GM23338 (cell line): ENCODE results near the gene IZUMO1. TPM values are rescaled to one million over a fixed set of nuclear protein-coding genes. Genes with fewer than 3 reads are reported as not detected.
A peak's percentile ranks its signal among the peaks of the same experiment; 100 is the strongest.

Experiments used
- ATAC-seq: fragments of 200-7000 bp; cut with Tn5 transposase; 3 replicates; pipeline ENCODE4 v1.9.1; 2020
- DNase-seq: peaks from one replicate; pipeline ENCODE4 v3.0.0-alpha.2; 2015; ENCODE audit warnings: low spot score
- H2AFZ ChIP-seq: fragments of 200-600 bp; sonication (generic); 2 replicates; pipeline ENCODE4 v1.8.0; 2016; ENCODE audit warnings: antibody characterized with exemption, mild to moderate bottlenecking, moderate library complexity
- H3F3A ChIP-seq: fragments of 200-600 bp; sonication (generic); replicated peaks from 2 replicates; pipeline ENCODE4 v1.8.0; 2017; ENCODE audit warnings: antibody characterized with exemption, mixed run types, low read depth
- H3K27ac ChIP-seq: fragments of 200-600 bp; sonication (generic); 2 replicates; pipeline ENCODE4 v1.6.1; 2016; ENCODE audit warnings: low read depth
- H3K27me3 ChIP-seq: fragments of 200-600 bp; sonication (generic); 2 replicates; pipeline ENCODE4 v1.8.0; 2016; ENCODE audit warnings: mild to moderate bottlenecking, mixed run types, moderate library complexity; ENCODE audit not compliant: insufficient read depth
- H3K36me3 ChIP-seq: fragments of 200-600 bp; sonication (generic); 2 replicates; pipeline ENCODE4 v1.8.0; 2016; ENCODE audit warnings: mild to moderate bottlenecking; ENCODE audit not compliant: insufficient read depth
- H3K4me1 ChIP-seq: fragments of 200-600 bp; sonication (generic); 2 replicates; pipeline ENCODE4 v1.8.0; 2016; ENCODE audit warnings: mild to moderate bottlenecking, moderate library complexity; ENCODE audit not compliant: insufficient read depth
- H3K4me2 ChIP-seq: fragments of 200-600 bp; sonication (generic); 2 replicates; pipeline ENCODE4 v1.7.1; 2017; ENCODE audit warnings: mixed run types
- H3K4me3 ChIP-seq: fragments of 200-600 bp; sonication (generic); 2 replicates; pipeline ENCODE4 v1.6.1; 2016; ENCODE audit warnings: mixed run types
- H3K79me2 ChIP-seq: fragments of 200-600 bp; sonication (generic); replicated peaks from 2 replicates; pipeline ENCODE4 v1.8.0; 2017; ENCODE audit warnings: mild to moderate bottlenecking; ENCODE audit not compliant: insufficient read depth
- H3K9me2 ChIP-seq: fragments of 200-600 bp; sonication (generic); 2 replicates; pipeline ENCODE4 v1.8.0; 2017; ENCODE audit not compliant: insufficient read depth
- H4K20me1 ChIP-seq: fragments of 200-600 bp; sonication (generic); replicated peaks from 2 replicates; pipeline ENCODE4 v1.8.0; 2017; ENCODE audit warnings: mild to moderate bottlenecking; ENCODE audit not compliant: insufficient read depth
- H3K27ac Mint-ChIP-seq: 2 replicates; pipeline ENCODE4 v1.8.0; 2020; ENCODE audit warnings: inconsistent platforms, mild to moderate bottlenecking, moderate library complexity, mixed read lengths
- H3K27me3 Mint-ChIP-seq: 3 replicates; pipeline ENCODE4 v1.8.0; 2022; ENCODE audit warnings: low read depth, mild to moderate bottlenecking, moderate library complexity, mixed read lengths, inconsistent platforms; ENCODE audit not compliant: insufficient read depth, poor library complexity
- H3K36me3 Mint-ChIP-seq: 3 replicates; pipeline ENCODE4 v1.8.0; 2021; ENCODE audit warnings: low read depth, mild to moderate bottlenecking, inconsistent platforms, moderate library complexity, mixed read lengths
- H3K4me1 Mint-ChIP-seq: 3 replicates; pipeline ENCODE4 v1.8.0; 2020; ENCODE audit warnings: mild to moderate bottlenecking, inconsistent platforms, mixed read lengths
- H3K4me3 Mint-ChIP-seq: 3 replicates; pipeline ENCODE4 v1.8.0; 2021; ENCODE audit warnings: moderate library complexity, mild to moderate bottlenecking, inconsistent platforms, mixed read lengths
- H3K9me3 Mint-ChIP-seq: 3 replicates; pipeline ENCODE4 v1.8.0; 2020; ENCODE audit warnings: moderate library complexity, mild to moderate bottlenecking, inconsistent platforms, mixed read lengths
- ETS1 ChIP-seq: IDR thresholded peaks from 2 replicates; pipeline ENCODE4 v1.6.1; 2016; ENCODE audit warnings: antibody characterized with exemption
- JUNB ChIP-seq: IDR thresholded peaks from one replicate; pipeline ENCODE4 v1.6.1; 2016; ENCODE audit warnings: antibody characterized with exemption; ENCODE audit not compliant: unreplicated experiment
- POLR2AphosphoS5 ChIP-seq: IDR thresholded peaks from 2 replicates; pipeline ENCODE4 v1.6.1; 2016; ENCODE audit warnings: antibody characterized with exemption, low read depth
- STAT1 ChIP-seq: IDR thresholded peaks from one replicate; pipeline ENCODE4 v1.6.1; 2016; ENCODE audit warnings: antibody characterized with exemption; ENCODE audit not compliant: unreplicated experiment
- ZNF114 ChIP-seq: fragments of 250-450 bp; sonication (Bioruptor Pico); IDR thresholded peaks from 2 replicates; pipeline ENCODE4 v1.5.0; 2020; ENCODE audit warnings: mild to moderate bottlenecking, moderate library complexity
- ZNF331 ChIP-seq: fragments of 250-450 bp; sonication (Bioruptor Pico); IDR thresholded peaks from 2 replicates; pipeline ENCODE4 v1.5.0; 2020; ENCODE audit warnings: low read depth, mild to moderate bottlenecking, moderate library complexity
- polyA plus RNA-seq: library from polyadenylated mRNA; unstranded; fragments of >200 nt; fragmentation: Nextera tagmentation; extraction: Ambion mirVana; gene quantifications from 2 replicates; pipeline ENCODE4 v1.2.1, GENCODE V29; 2016
- total RNA-seq: library from RNA; depleted of rRNA; stranded (reverse); fragments of >200 nt; shearing (Covaris generic); gene quantifications from 2 replicates; pipeline ENCODE4 v1.2.3, GENCODE V29; 2014
- TF ChIP-seq, protein P1 (sequence below), 2 experiments: fragments of 200-600 bp in 1 of 2; sonication (generic) in 1 of 2; conservative IDR thresholded peaks; 2 replicates each; pipeline versions ENCODE4 v1.5.1 to v1.6.1; 2016 to 2017; ENCODE audit warnings: antibody characterized with exemption in 2 of 2, low read depth in 2 of 2, mild to moderate bottlenecking in 2 of 2, moderate library complexity in 1 of 2
- TF ChIP-seq, protein P2 (sequence below): fragments of 250-450 bp; sonication (Bioruptor Pico); IDR thresholded peaks from 2 replicates; pipeline ENCODE4 v1.5.0; 2020; ENCODE audit warnings: mild to moderate bottlenecking, moderate library complexity

The IZUMO1 gene
- total and polyA plus RNA-seq, 2 experiments from 2014 or later: 1.2 to 3.5 TPM

DNA sequence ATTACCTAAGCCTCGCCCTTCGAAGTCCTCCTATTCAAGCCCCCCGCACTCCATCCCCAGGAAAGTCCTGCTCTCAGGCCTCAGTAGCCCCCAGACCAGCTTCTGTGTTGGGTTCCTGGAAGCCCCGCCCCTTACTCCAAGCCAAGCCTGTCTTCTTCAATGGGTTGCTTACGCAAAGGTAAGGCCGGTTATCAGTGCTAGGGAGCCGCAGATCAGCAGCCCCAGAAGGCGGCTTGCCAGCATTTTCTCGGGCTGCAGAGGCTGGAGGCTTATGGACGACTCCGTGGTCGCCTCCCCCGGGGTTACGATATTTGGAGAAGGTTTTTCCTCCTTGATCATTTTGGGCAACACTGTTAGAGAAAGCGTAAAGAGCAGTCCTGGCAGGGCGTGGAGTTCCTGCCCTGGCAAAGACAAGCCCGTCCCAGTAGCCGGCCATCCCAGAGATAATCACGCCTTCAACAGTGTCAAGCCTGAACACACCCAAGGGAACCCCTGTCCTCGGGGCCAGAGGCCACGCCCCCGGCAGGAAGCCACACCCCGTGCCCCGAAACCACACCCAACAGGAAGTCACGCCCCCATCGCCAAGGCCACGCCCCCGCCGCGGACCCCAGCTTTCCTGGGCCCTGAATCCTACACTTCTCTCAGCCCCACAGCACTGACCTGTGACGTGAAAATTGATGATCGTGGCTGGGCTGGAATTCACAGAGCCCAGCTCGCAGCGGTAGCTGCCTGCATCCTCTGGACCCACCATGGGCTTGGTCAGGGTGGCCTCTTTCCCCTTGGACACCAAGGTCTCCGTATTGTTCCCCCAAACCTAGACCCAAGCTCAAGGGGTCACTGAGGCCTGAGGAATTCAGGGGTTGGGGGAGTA, 5.3 kb downstream of the IZUMO1 start:
- Histone ChIP-seq H3K36me3 (no peaks in the 10 kb centered on the region), H3K79me2 (no peaks in the 10 kb centered on the region), H3K27me3 (peaks cover 21% of the 10 kb centered on the region), H3F3A (peaks cover 22% of the 10 kb centered on the region), H3K27ac (no peak overlapping the region; the same call in 1 of the 2 replicates), H3K4me1 (peaks cover 41% of the 10 kb centered on the region), H4K20me1 (no peaks in the 10 kb centered on the region), H3K9me2 (no peaks in the 10 kb centered on the region), H3K4me3 (peak overlapping the region; percentile 68), H2AFZ (0 out of 2 replicates have a peak overlapping the region, but pooled peaks have one; percentile 28), H3K4me2 (peak overlapping the region; percentile 90)
- Mint-ChIP-seq H3K27ac (peak overlapping the region; percentile 71; the same call in 1 of the 2 replicates), H3K4me3 (peak overlapping the region; percentile 61), H3K27me3 (peaks cover 38% of the 10 kb centered on the region), H3K36me3 (no peaks in the 10 kb centered on the region; the same call in 1 of the 3 replicates), H3K9me3 (peaks cover 5% of the 10 kb centered on the region; the same call in 2 of the 3 replicates), H3K4me1 (peaks cover 38% of the 10 kb centered on the region)
- DNase-seq (peak; percentile 78), ATAC-seq (peak; percentile 23)
- peak; percentile 71 for TF ChIP-seq POLR2AphosphoS5
- TF ChIP-seq STAT1: no peak

GRCh38 chr19:48740164-48740972, 6.3 kb downstream of the IZUMO1 start, which contains the start of gene RASIP1:
TSS of gene RASIP1 (minus strand) at chr19:48740610. CDS start at chr19:48740282, 328 bp downstream.
- H3K4me1 ChIP-seq: peaks cover 31% of the 10 kb centered on the region
- ATAC-seq: no peak
- H3K27ac ChIP-seq: no peak within 1 kb of the TSS
- peak within 1 kb of the TSS; percentile 70; the same call in 1 of the 2 replicates for H3K27ac Mint-ChIP-seq
- no peaks in the 10 kb centered on the region for H3K79me2 ChIP-seq
- no peaks in the 10 kb centered on the region for H4K20me1 ChIP-seq
- H3K4me2 ChIP-seq: peak within 1 kb of the TSS; percentile 90
- peaks cover 21% of the 10 kb centered on the region for H3K27me3 ChIP-seq
- H3K27me3 Mint-ChIP-seq: peaks cover 36% of the 10 kb centered on the region
- peak within 1 kb of the TSS; percentile 78; the same call in 1 of the 2 replicates for H2AFZ ChIP-seq
- no peaks in the 10 kb centered on the region; the same call in 1 of the 3 replicates for H3K36me3 Mint-ChIP-seq
- no peaks in the 10 kb centered on the region for H3K9me2 ChIP-seq
- H3K4me3 ChIP-seq: peak within 1 kb of the TSS; percentile 68
- H3K36me3 ChIP-seq: no peaks in the 10 kb centered on the region
- peaks cover 5% of the 10 kb centered on the region; the same call in 2 of the 3 replicates for H3K9me3 Mint-ChIP-seq
- H3K4me3 Mint-ChIP-seq: peak within 1 kb of the TSS; percentile 62
- H3F3A ChIP-seq: peaks cover 24% of the 10 kb centered on the region
- peaks cover 30% of the 10 kb centered on the region for H3K4me1 Mint-ChIP-seq
- no peak for DNase-seq
- TF ChIP-seq, protein P1, sequence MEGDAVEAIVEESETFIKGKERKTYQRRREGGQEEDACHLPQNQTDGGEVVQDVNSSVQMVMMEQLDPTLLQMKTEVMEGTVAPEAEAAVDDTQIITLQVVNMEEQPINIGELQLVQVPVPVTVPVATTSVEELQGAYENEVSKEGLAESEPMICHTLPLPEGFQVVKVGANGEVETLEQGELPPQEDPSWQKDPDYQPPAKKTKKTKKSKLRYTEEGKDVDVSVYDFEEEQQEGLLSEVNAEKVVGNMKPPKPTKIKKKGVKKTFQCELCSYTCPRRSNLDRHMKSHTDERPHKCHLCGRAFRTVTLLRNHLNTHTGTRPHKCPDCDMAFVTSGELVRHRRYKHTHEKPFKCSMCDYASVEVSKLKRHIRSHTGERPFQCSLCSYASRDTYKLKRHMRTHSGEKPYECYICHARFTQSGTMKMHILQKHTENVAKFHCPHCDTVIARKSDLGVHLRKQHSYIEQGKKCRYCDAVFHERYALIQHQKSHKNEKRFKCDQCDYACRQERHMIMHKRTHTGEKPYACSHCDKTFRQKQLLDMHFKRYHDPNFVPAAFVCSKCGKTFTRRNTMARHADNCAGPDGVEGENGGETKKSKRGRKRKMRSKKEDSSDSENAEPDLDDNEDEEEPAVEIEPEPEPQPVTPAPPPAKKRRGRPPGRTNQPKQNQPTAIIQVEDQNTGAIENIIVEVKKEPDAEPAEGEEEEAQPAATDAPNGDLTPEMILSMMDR (conservative IDR thresholded peaks at IDR 0.05; ENCODE audit: low read depth in 2 of 2): no peak
- no peak for TF ChIP-seq JUNB
- no peak for TF ChIP-seq STAT1
- TF ChIP-seq ZNF331 (CRISPR knock-in tag): no peak
- TF ChIP-seq, protein P2, sequence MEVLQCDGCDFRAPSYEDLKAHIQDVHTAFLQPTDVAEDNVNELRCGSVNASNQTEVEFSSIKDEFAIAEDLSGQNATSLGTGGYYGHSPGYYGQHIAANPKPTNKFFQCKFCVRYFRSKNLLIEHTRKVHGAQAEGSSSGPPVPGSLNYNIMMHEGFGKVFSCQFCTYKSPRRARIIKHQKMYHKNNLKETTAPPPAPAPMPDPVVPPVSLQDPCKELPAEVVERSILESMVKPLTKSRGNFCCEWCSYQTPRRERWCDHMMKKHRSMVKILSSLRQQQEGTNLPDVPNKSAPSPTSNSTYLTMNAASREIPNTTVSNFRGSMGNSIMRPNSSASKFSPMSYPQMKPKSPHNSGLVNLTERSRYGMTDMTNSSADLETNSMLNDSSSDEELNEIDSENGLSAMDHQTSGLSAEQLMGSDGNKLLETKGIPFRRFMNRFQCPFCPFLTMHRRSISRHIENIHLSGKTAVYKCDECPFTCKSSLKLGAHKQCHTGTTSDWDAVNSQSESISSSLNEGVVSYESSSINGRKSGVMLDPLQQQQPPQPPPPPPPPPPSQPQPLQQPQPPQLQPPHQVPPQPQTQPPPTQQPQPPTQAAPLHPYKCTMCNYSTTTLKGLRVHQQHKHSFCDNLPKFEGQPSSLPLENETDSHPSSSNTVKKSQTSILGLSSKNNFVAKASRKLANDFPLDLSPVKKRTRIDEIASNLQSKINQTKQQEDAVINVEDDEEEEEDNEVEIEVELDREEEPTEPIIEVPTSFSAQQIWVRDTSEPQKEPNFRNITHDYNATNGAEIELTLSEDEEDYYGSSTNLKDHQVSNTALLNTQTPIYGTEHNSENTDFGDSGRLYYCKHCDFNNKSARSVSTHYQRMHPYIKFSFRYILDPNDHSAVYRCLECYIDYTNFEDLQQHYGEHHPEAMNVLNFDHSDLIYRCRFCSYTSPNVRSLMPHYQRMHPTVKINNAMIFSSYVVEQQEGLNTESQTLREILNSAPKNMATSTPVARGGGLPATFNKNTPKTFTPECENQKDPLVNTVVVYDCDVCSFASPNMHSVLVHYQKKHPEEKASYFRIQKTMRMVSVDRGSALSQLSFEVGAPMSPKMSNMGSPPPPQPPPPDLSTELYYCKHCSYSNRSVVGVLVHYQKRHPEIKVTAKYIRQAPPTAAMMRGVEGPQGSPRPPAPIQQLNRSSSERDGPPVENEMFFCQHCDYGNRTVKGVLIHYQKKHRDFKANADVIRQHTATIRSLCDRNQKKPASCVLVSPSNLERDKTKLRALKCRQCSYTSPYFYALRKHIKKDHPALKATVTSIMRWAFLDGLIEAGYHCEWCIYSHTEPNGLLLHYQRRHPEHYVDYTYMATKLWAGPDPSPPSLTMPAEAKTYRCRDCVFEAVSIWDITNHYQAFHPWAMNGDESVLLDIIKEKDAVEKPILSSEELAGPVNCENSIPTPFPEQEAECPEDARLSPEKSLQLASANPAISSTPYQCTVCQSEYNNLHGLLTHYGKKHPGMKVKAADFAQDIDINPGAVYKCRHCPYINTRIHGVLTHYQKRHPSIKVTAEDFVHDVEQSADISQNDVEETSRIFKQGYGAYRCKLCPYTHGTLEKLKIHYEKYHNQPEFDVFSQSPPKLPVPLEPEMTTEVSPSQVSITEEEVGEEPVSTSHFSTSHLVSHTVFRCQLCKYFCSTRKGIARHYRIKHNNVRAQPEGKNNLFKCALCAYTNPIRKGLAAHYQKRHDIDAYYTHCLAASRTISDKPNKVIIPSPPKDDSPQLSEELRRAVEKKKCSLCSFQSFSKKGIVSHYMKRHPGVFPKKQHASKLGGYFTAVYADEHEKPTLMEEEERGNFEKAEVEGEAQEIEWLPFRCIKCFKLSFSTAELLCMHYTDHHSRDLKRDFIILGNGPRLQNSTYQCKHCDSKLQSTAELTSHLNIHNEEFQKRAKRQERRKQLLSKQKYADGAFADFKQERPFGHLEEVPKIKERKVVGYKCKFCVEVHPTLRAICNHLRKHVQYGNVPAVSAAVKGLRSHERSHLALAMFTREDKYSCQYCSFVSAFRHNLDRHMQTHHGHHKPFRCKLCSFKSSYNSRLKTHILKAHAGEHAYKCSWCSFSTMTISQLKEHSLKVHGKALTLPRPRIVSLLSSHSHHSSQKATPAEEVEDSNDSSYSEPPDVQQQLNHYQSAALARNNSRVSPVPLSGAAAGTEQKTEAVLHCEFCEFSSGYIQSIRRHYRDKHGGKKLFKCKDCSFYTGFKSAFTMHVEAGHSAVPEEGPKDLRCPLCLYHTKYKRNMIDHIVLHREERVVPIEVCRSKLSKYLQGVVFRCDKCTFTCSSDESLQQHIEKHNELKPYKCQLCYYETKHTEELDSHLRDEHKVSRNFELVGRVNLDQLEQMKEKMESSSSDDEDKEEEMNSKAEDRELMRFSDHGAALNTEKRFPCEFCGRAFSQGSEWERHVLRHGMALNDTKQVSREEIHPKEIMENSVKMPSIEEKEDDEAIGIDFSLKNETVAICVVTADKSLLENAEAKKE (CRISPR knock-in tag): no peak
- no peak for TF ChIP-seq ZNF114 (CRISPR knock-in tag)
- TF ChIP-seq ETS1: no peak
